GM21717 (cell line): ENCODE measurements around the gene VTI1A.
"Not testable (repeated sequence)": the region's sequence is repeated elsewhere in the genome, so short reads cannot be mapped to it uniquely, and the experiment has no call there.

Source experiments
- ATAC-seq: cut with Tn5 transposase; IDR thresholded peaks from one replicate; pipeline ENCODE4 v1.9.1; 2021; ENCODE audit warnings: mild to moderate bottlenecking, moderate library complexity; ENCODE audit not compliant: unreplicated experiment

The VTI1A gene

DNA sequence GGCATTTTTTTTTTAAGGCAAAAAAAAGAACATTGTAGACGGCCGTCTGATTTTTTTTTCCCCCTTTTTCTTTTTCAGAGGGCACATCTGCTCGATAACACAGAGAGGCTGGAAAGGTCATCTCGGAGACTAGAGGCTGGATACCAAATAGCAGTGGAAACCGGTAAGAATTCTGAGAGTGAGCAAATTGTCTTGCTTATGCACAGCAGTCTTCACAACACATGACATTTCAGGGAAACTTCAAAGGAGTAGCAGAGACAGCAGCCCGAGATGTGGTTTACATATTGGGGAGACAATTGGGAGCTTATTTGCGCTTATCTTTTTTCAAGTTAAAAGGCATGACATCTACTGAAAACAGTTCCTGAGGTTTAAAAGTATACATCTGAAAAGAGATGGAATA, 91.2 kb downstream of the VTI1A start:
- no peak for ATAC-seq

GRCh38 chr10:112539340-112539739, 92.3 kb downstream of the VTI1A start:
- ATAC-seq, result no peak

- ATAC-seq, result not testable (repeated sequence)
Observed at GRCh38 chr10:112542823-112543222, 95.8 kb downstream of the VTI1A start.

DNA sequence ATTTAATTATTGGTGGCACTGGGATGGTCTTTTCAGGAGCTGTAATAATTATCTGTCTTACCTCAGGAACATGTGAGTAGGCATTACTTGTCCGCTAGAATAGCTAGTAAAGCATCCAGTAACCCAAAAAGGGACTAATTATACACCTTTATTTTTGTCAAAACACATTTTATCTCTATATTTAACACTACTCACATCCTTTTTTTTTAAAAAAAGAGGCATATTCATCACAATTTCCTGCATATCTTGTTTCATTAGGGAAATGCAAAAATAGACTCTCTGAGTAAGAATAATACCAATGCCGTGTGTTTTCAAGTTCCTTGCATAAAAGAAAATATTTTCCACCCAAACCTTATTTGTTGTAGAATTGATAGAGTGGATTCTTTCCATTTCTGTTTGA, 99.5 kb downstream of the VTI1A start:
- ATAC-seq, result no peak

GRCh38 chr10:112548535-112549276, 101.7 kb downstream of the VTI1A start:
- no peak for ATAC-seq

- no peak for ATAC-seq
Observed at GRCh38 chr10:112552593-112553110, 105.6 kb downstream of the VTI1A start.

DNA sequence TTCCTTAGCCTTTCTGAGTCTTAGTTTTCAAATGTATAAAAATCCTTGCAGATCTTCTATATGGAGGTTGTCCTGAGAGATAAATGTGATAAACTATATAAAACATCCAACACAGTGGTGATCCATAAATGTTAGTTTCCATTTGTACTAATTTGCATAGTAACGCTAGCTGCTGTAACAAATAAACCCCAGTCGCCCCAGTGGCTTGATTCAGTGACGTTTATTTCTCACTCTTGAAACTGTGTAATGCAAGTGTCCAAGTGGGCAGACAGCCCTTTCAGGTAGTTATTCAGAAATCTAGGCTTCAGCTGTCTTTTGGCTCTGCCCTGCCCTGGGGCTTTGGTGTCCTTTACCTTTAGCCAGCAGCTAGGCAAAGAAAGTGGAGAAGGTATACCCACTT, 106.3 kb downstream of the VTI1A start:
- ATAC-seq, result no peak

DNA sequence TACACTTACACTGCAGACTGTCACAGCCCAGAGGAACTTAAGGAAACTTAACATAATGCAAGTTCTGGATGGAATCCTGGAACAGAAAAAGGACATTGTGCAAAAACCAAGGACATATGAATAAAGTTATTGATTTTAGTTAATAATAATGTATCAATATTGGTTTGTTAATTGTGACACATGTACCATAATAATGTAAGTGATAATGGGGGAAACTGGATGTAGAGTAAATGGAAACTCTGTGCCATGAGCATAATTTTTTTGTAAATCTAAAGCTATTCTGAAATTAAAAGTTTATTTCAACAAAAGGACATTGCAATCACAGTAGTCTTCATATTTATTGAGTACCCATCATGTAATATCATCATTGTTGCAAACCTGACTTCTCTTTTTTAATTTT, 107.2 kb downstream of the VTI1A start:
- ATAC-seq, result no peak

GRCh38 chr10:112557197-112557596, 110.2 kb downstream of the VTI1A start:
- ATAC-seq, result no peak

GRCh38 chr10:112558476-112559142, 111.6 kb downstream of the VTI1A start:
- no peak for ATAC-seq

DNA sequence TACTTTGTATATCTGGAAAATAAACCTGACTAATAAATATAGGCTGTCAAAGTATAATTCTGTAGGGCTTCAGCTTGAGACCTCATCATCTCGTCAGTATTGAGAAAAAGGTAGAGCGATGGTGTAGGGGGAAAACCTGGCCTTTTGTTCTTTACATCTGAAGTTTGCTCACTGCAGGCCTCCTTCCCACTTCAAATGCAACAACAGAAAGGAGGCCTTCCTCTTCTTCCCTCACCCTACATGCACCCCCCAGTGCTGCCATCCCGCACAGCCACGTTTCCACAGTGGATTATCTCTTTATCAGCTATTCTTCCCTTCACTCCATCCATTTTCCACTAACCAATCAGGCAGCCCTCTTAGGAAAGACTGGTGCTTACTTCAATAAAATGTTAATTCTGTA, 112.3 kb downstream of the VTI1A start:
- no peak for ATAC-seq

GRCh38 chr10:112562122-112562521, 115.1 kb downstream of the VTI1A start:
- ATAC-seq, result no peak

GRCh38 chr10:112562809-112563663, 116.0 kb downstream of the VTI1A start:
- ATAC-seq, result no peak

GRCh38 chr10:112564337-112564736, 117.3 kb downstream of the VTI1A start:
- ATAC-seq, result no peak

GRCh38 chr10:112565434-112566053, 118.5 kb downstream of the VTI1A start:
- ATAC-seq, result no peak

- no peak for ATAC-seq
Observed at GRCh38 chr10:112570585-112570984, 123.6 kb downstream of the VTI1A start.

DNA sequence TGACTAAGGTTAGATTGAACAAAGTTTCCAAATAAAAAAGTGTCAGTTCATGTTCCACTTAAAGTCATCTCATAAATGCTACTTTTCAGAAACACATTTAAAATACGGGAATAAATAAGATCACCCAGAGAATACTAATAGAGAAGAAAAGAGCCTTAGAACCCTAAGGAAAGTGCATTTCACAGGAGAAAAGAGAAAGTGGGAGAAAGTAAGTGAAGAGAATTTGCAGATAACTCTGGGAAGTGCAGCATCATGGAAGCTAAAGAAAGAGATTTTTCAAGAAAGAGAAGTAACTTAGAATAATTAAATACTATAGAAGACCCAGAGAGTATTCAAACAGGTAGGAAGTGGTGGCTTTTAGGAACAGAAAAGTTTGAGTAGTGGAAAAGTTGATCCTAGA, 132.6 kb downstream of the VTI1A start:
- ATAC-seq, result no peak

DNA sequence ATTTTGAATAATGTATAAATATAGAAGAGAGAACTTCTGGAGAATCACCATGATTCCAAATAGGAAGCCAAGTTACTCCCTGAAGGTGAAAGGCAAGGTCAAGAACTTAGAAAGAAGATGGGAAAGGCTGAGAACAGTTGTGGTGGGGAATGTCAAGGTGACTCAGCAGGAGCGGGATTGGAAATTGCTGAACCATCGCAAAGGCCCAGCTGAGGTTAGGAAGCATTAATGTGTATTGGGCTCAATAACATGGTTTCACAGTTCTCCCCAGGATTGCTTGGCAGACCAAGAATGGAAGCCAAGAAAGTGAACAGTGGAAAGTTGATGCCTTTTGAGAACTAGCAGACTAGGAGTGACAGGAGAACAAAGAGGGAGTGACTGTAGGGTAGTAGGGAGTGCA, 133.3 kb downstream of the VTI1A start:
- ATAC-seq, result no peak

DNA sequence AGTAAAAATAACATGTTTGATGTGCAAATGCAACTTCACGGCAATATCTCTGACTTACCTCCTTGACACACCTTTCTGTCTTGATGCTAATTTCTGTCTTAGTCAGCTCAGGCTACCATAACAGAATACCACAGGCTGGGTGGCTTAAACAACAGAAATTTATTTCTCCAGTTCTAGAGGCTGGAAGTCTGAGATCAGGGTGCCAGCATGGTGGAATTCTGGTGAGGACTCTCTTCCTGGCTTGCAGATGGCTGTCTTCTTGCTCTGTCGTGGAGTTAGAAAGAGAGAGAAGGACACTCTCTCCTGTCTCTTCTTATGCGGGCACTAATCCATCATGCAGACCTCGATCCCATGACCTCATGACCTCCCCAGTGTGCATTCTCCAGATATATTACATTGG, 134.9 kb downstream of the VTI1A start:
- no peak for ATAC-seq

- no peak for ATAC-seq
Observed at GRCh38 chr10:112583236-112583939, 136.4 kb downstream of the VTI1A start.
